ENCODE measurements around the gene TAS2R60.
"Not testable (repeated sequence)": the region's sequence is repeated elsewhere in the genome, so short reads cannot be mapped to it uniquely, and the experiment has no call there.

The TAS2R60 gene

DNA sequence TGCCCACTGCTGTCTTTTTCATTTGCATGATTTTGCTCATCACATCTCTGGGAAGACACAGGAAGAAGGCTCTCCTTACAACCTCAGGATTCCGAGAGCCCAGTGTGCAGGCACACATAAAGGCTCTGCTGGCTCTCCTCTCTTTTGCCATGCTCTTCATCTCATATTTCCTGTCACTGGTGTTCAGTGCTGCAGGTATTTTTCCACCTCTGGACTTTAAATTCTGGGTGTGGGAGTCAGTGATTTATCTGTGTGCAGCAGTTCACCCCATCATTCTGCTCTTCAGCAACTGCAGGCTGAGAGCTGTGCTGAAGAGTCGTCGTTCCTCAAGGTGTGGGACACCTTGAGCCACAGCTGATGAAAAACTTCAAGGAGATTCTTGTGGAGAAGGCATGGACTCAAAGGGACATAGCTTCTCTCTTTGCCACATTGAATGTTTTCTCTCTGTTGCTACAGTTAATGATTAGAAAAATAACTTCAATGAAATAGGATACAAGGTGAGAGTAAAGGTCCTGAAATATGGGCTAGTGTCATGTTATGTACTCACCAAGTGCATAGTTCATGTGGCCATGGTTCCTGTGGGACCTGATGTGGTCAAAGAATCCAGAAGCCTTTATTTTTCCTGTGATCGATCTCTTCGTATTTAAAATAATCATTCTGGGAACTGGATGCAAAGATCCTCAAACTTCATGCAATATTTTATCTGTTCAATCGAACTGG lies 970 bp downstream of the TAS2R60 start:
- no peak for DNase-seq

DNA sequence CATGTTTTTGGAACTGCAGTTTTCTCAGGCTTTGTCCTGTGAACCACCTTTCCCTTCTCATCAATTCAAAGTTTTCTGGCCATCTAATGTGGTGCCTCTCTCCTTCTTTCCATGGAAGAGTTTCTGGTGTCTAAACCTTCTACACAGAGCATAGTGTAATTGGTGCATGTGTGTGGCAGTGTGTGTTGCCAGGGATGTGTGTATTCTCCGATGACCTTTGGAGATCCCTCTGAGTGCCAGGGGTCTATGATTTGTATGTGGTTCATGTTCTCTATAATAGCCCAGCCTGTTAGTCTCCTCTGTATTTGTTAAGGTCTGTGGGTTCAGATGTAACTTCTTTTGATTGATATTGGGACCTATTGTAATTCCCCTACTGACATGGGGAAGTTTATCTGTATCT lies 1.5 kb downstream of the TAS2R60 start:
- DNase-seq: no peak

DNA sequence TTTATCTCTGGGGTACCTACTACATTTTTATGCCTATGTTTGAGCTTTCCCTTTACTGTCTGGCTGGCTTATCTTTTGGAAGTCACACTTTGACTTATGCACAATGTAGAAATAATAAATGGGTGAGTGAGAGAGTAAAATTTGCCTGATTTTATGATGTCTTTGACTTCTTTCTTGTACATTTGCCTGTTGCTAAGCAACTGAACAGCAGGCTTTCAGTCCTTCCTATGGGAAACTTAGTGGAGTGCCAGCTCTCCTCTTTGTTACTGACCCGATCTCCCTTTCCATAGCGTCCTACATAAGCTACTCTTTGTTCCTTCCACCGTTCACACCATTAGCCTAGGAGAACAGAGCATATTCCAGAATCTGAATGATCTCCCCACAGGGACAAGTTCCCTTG lies 4.2 kb downstream of the TAS2R60 start:
- no peak for DNase-seq

DNA sequence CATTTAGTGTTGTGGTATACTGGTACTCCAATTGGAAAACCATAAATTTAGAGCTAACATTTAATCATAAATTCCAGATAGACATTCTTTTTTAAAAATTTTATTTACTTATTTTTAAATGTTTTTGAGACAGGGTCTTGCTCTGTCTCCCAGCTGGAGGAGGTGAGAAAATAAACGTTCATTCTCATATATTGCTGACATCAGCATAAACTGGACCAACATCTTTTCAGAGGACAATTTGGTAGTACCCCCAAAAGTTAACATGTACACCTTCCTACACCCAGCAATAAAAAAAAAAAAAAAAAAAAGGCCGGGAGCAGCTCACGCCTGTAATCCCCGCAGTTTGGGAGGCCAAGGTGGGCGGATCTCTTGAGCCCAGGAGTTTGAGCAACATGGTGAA lies 5.2 kb downstream of the TAS2R60 start:
- DNase-seq: no peak

DNA sequence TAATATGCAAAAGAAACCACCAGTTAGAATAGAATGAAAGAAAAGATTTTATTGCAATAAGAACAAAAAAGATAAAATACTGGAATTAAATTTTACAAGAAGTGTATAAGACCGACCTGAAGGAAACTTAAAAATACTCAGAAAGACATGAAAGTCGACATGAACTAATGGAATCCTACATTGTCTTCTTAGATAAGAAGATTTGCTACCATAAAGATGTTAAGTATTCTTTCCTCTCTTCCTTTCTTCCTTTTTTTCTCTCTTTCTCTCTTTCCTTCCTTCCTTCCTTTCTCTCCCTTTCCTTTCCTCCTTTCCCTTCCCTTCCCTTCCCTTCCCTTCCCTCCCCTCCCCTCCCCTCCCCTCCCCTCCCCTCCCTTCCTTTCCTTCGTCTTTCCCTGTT lies 6.5 kb downstream of the TAS2R60 start:
- no peak for DNase-seq

DNA sequence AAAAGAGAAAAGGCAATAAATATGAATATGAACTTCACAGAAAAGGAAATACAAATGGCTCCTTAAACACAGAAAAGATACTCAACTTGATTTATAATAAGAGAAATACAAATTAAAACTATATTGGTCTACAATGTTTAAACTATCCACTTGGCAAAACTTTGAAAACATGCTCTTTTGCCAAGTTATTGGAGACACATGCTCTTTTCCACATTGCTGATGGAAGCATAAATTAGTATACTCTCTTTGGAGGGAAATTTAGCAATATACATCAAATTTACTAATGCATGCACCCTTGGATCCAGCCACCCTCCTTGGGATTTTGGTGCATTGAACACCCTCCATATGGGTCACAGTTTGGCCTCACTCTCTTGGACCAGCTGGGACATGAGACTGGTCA lies 7.9 kb downstream of the TAS2R60 start:
- DNase-seq: no peak

DNA sequence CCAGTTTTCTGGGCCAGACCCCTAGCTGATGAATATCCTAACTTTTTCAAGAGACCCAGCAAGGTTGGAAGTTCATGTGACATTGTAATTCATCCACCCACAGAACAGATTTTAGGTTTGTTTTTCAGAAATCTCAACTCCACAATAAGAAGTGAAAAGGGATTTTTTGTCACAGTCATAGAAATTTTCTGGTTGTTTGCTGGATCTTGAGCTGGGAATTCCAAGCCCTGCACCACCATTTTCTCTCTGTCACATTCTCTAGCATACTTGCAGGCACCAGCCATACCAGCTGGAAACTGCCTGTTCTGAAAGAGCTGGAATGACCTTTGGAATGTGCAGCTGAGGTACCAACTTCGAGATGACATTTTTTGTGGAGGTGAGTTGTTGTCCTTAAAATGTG lies 8.5 kb downstream of the TAS2R60 start:
- DNase-seq: no peak

DNA sequence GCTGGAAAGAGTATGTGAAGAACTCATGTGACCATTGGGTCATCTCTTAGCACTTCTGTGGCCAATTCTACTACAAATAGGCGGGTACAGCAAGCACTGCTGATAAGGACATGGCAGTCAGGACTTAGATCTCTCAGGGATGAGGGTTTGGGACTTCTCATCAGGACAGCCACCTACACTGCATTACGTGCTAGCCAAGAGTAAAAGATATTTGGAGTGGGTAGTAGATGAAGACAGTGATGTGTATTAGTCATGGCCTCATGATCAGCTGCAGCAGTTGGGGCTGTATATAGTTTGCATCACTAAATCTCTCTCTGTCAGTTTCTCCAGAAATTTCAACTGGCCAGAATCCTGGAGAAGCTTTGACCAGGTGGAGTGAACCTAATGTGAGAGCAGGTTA lies 9.2 kb downstream of the TAS2R60 start:
- DNase-seq: no peak

DNA sequence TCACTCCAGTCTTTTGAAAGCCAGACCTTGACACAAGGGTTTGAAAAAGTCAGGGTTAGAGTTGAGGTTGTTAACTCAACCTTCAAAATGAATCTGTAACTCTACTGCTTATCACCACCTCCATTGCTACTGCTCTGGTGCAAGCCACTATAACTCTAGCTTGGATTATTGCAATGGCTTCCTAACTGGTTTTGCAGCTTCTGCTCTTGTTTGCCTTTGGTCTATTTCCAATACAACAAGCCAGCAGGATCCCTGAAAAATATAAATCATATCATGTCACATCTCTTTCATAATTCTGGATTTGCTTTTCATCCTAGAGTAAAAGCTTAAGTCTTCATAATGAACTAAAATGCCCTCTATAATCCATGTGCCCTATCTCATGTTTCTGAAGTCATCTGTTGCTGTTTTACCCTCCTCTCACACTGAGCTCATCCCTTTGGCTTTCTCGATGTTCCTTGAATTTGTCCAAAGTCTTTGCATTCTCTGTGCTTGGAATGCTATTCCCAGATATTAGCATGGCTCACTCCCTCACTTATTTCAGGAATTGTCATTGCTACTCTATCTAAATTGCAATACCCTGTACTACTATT lies 10.9 kb downstream of the TAS2R60 start:
- DNase-seq: no peak

DNA sequence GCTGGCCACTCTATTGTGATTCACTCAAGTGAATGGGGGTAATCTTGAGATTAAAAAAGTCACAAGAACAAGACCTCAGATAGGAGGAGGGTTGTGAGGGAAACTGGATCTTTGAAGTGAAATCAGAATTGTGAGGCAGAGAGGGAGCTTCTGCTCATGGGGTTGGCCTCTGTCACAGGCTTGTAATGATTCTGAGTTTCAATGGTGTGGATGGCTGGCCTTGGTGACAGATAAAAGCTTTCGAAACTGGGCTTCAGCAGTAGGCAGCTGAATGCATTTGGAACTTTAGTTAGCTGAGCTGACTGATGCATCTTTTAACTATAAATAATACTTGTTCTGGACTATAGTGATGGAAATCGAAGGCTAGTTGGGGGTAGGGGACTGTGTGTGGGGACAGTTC lies 12.2 kb downstream of the TAS2R60 start:
- no peak for DNase-seq

DNA sequence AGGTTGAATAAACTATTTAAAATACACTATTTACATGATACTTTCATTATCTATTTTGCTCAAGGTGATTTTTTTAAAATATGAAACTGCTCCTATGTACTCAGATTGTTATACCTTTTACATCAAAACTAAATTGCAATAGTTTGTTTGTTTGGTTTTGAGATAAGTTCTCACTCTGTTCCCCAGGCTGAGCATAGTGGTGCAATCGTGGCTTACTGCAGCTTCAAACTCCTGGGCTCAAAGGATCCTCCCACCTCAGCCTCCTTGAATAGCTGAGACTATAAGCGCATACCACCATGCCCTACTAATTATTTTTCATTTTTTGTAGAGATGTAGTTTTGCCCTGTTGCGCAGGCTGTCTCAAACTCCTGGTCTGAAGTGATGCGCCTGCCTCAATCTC lies 12.7 kb downstream of the TAS2R60 start:
- DNase-seq: no peak

DNA sequence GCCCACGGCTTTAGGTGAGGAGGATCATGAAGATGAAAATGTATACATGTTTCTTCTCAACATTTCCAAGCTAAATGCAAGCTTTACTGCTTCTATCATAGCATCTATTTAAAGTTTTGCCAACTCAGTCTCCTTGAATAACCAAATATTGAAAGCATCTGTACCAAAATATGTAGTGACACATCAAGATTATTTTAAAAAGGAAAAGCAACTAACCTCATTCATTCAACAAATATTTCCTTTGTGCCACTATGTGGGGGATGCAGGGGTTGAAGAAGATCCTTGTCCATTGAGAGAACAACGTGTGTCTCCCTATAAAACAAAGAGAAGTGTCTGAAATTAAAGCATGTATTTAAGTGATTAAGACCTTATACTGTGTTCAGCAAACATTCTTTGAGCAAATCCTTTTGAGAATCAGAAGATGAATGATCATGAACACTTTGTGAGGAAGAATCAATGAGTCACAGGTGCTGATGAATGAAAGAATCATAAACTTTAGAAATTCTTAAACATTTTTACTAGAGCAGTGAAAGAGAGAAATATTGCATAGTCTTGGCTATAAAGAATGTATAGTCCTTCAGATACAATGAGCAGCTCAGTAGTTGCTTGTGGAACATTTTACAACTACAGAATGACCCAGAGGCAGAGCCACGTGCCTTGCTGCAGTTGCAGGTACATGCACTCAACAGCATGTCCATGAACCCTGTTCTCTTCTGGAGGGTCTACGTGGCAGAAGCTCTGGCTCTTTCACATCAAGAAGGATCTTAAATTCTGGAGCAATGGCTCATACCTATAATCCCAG lies 13.9 kb downstream of the TAS2R60 start:
- DNase-seq: no peak

DNA sequence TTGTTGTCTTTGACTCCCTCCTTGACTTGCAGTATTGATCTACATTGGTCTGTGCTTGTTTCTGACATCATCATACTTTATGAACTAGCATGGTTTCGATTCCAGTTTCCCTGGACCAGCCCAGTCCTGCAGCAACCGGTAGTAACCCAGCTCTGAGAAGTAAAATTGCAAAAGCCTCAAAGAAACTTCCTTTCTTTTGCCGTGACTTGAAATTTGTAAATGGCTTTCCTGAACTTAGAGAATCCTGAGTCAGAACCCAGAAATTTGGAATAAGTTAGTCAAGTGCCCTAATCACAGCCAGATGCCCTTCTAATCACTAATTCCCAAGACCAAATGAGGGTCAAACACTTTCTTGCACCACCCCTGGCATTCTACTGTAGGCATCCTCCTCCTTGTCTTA lies 15.0 kb downstream of the TAS2R60 start:
- DNase-seq: no peak

DNA sequence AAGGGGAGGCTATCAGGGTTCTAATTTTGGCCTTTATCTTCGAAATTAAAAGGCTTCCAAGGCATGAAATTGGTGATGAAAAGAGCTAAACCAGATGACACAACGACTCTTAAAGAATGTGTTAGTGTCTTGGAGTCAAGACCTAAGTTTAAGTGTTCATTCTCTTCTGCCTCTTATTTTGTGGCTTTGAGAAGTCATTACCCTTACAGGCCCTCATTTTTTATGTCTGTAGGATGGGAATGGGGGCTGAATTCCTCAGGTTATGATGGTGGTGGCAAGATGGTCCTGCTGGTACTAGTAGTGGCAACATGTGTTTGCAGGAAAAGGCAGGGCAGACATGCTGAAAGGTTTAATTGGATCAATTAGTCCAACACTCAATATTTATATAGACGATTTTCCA lies 15.4 kb downstream of the TAS2R60 start:
- no peak for DNase-seq

DNA sequence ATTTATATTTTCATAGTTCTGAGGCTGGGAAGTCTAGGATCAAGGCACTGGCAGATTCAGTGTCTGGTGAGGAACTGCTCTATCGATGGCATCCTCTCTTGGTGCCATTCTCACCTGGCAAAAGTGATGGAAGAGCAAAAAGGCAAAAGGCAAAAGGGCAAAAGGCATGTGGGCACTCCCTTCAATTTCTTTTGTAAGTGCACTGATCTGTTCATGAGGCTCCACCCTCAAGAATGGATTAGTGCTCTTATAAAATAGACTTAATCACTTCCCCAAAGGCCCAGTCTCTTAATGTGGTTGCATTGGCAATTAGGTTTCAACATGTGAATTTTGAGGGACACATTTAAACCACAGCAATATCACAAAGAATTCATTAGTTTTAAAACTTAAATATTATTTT lies 16.1 kb downstream of the TAS2R60 start:
- no peak for DNase-seq

DNA sequence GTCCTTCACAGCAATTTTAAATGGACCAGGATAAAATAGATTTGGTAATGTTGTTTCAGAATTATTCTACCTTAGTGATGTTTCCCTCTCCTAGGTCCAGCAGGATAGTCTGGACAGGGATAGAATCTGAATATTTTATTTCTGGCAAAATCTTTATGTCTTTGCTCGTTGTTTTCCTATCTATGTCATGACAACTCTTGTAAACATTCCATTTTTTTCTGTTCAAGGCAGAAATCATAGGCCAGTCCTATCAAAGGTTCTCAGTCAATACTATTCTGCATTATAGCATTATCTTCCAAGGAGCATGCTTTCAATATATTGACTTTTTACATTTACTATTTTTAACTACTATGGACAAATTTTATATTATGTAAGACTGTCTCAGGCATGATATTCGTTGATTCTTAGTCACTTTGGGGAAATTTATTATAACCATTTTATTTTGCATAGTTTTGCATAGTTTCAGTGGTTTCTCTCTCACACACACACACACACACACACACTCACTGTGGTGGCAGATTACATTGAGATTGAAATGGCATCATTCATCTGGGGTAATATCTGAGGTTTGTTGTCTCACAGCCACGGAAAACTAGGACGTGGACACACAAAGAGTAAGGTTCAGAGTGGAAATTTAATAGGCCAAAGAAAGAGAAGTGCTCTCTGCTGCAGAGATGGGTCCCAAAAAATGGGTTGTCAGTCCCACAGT lies 17.2 kb downstream of the TAS2R60 start:
- DNase-seq: no peak

DNA sequence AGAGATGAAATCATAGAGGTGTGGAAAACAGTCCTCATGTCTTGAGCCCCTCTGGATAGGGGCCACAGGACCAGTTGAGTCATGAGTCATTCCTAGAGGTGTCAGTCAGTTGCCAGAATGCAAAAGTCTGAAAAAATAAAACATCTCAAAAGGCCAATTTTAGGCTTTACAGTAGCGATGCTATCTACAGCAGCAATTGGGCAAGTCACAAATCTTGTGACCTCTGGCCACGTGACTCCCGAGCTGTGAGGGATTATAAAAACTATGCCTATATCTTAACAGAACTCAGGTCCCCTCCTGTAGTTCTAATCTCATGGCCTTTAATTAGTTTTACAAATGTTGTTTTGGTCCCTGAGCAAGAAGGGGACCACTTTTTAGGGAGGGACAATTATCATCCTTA lies 18.8 kb downstream of the TAS2R60 start:
- DNase-seq: no peak

DNA sequence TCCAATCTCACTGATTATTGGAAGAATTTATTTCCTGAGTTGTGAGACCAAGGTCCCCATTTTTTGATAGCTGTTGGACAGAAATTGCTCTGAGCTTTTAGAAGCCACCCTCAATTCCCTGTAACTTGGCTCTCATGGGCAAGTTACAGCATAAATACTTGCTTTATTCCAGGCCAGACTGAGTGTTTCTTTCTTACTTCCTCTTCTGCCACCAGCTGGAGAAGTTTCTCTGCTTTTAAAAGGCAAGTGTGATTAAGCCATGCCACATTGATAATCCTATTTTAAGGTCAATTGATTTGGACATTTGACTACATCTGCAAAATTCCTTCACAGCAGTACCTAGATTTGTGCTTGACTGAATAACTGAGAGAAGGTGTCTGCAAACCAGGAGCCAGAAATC lies 20.3 kb downstream of the TAS2R60 start:
- no peak for DNase-seq

DNA sequence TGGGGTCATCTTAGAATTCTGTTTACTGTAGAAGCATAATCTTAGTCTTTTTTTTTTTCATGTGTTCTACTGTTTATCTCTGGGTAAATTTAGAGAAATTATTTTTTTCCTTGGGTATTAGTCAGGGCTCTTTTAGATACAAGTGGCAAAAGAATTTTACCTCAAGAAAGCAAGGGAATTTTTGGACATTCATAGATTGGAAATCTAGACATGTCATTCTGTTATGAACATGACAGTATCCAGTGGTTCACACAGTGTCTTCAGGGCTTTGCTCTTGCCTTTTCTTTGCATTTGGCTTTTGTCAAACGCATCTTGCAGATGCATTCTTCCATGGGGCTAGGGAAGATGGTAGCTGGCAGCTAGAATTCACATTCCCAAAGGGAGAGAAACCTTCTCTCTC lies 20.7 kb downstream of the TAS2R60 start:
- no peak for DNase-seq

DNA sequence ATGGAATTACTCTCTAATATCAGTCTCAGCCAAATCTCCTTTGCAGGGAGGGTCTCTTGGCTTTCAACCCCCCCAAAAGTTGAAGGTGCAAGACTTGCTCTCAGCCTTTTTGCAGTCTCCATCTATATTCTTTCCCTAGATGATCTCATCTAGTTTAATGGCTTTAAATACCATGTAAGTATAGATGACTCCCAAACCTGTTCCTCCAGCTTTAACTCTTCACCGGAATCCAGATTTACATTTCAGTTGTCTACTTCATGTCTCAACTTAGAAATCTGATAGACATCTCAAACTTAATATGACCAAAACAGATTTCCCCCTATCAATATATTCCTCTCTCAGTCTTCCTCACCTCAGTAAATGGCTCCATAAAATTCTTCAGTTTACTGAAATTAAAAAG lies 24.5 kb downstream of the TAS2R60 start:
- no peak for DNase-seq

DNA sequence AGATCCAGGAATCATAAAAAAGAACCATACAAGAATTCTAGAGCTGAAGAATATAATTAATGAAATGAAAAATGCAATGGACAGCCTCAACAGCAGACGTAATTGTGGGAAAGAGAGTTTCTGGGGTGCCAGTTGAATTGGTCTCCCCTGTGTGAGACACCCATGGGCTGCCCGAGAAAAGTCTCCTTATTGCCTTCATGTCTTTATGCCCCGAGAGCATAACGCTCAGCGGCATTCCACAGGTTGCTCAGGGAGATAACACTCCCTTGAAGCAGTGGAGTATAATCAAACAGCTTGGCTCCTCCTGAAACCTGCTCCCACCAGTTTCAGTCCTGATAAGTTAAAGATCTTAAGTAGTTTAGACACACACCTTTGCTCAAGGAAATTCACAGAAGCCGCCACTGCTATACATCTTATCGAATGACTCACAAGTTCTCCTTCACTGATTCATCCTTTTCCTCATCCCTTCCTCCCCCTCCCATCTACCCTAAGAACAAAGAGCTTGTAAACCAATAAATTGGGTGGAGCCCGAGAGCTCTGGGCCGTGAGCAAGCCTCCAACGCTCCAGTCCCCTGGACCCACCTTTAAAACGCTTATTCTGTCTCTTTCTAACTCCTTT lies 28.9 kb downstream of the TAS2R60 start:
- not testable (repeated sequence) for DNase-seq

DNA sequence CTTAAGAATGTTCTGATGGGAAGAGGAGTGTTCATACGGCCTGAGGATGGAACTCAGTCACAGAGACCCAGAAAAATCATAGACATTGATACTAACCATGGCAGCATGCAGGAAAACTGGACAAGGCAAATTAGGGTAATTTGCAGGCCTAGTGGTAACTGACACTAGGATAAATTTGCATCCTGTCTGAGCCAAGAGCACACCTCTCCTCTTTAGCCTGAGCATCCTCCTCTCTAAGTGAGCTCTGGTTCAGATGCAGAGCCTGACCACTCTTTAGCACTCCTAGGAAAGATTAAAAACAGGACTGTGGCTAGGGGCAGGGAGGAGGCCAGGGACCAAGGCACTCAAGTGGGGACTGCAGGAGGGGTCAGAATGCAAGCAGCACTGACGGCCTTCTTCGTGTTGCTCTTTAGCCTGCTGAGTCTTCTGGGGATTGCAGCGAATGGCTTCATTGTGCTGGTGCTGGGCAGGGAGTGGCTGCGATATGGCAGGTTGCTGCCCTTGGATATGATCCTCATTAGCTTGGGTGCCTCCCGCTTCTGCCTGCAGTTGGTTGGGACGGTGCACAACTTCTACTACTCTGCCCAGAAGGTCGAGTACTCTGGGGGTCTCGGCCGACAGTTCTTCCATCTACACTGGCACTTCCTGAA lies 34.4 kb downstream of the TAS2R60 start, which contains the start of gene TAS2R41:
TAS2R41 (plus strand) TSS at position 373 of the 650 bp plus-strand sequence; CDS start at position 373, 0 bp downstream.
- DNase-seq: no peak

Measured in SHP77 (cell line).